Upper lobe of right lung (tissue), 1 donor: ENCODE results near the gene GRM1. TPM values are rescaled to one million over a fixed set of nuclear protein-coding genes. Genes with fewer than 3 reads are reported as not detected.
A peak's percentile ranks its signal among the peaks of the same experiment; 100 is the strongest.

Experiments
- ATAC-seq: fragments of 200-7000 bp; cut with Tn5 transposase; one replicate; pipeline ENCODE4 v1.9.1; 2020; ENCODE audit warnings: mild to moderate bottlenecking, moderate library complexity
- DNase-seq: peaks from one replicate; pipeline ENCODE4 v3.0.0-alpha.2; 2020
- H3K27ac ChIP-seq: fragments of 200-600 bp; one replicate; pipeline ENCODE4 v1.8.0; 2022
- H3K27me3 ChIP-seq: fragments of 200-600 bp; one replicate; pipeline ENCODE4 v1.8.0; 2022; ENCODE audit warnings: mild to moderate bottlenecking
- H3K36me3 ChIP-seq: fragments of 200-600 bp; one replicate; pipeline ENCODE4 v1.8.0; 2022
- H3K4me1 ChIP-seq: fragments of 200-600 bp; one replicate; pipeline ENCODE4 v1.8.0; 2022
- H3K4me3 ChIP-seq: fragments of 200-600 bp; one replicate; pipeline ENCODE4 v1.8.0; 2022; ENCODE audit warnings: mild to moderate bottlenecking
- H3K9me3 ChIP-seq: fragments of 200-600 bp; one replicate; pipeline ENCODE4 v1.8.0; 2022
- CTCF ChIP-seq: fragments of 200-600 bp; IDR thresholded peaks from one replicate; pipeline ENCODE4 v1.8.0; 2022; ENCODE audit warnings: antibody characterized with exemption
- intact Hi-C: fragments of 100-400 bp; cut with DNase I; formaldehyde crosslinking; loops from one replicate; pipeline ENCODE4 v1.11.0; 2022
- total RNA-seq: library from RNA; stranded (reverse); fragmentation: NEBNext Ultra II Directional; extraction: Animal tissue kit (Norgen Biotek cat#: 25700); gene quantifications from one replicate; pipeline ENCODE4 v1.2.1, GENCODE V29; 2021
- donor health status: DM: no; HTN: yes; CAD: no; lungs with severe emphysema.

Gene GRM1
- total RNA-seq, 1 donor from 2014 or later, result 0.09 TPM

- no peaks in the 10 kb centered on the region for H3K36me3 ChIP-seq
- H3K27ac ChIP-seq, result no peak overlapping the region
- no peak overlapping the region for H3K4me3 ChIP-seq
- no peaks in the 10 kb centered on the region for H3K9me3 ChIP-seq
- ATAC-seq (no peak), DNase-seq (no peak)
- intact Hi-C loops, result no loop called here
- no peaks in the 10 kb centered on the region for H3K27me3 ChIP-seq
- no peaks in the 10 kb centered on the region for H3K4me1 ChIP-seq
- TF ChIP-seq CTCF, result no peak
Observed at GRCh38 chr6:146422789-146423375, 394.0 kb downstream of the GRM1 start.

GRCh38 chr6:146423452-146423851 lies 394.6 kb downstream of the GRM1 start:
- ATAC-seq (no peak), DNase-seq (no peak)
- intact Hi-C loops, result no loop called here
- no peak overlapping the region for H3K4me3 ChIP-seq
- no peaks in the 10 kb centered on the region for H3K9me3 ChIP-seq
- H3K27me3 ChIP-seq, result no peaks in the 10 kb centered on the region
- TF ChIP-seq CTCF, result no peak
- no peaks in the 10 kb centered on the region for H3K36me3 ChIP-seq
- no peaks in the 10 kb centered on the region for H3K4me1 ChIP-seq
- H3K27ac ChIP-seq, result no peak overlapping the region

GRCh38 chr6:146426516-146426915 lies 397.7 kb downstream of the GRM1 start:
- intact Hi-C loops, result no loop called here
- no peaks in the 10 kb centered on the region for H3K27me3 ChIP-seq
- no peaks in the 10 kb centered on the region for H3K36me3 ChIP-seq
- ATAC-seq (no peak), DNase-seq (no peak)
- no peak for TF ChIP-seq CTCF
- no peak overlapping the region for H3K4me3 ChIP-seq
- no peak overlapping the region for H3K27ac ChIP-seq
- H3K9me3 ChIP-seq, result no peaks in the 10 kb centered on the region
- H3K4me1 ChIP-seq, result no peaks in the 10 kb centered on the region

- intact Hi-C loops, result no loop called here
- Histone ChIP-seq H3K36me3 (no peaks in the 10 kb centered on the region), H3K9me3 (no peaks in the 10 kb centered on the region), H3K4me3 (no peak overlapping the region), H3K27ac (no peak overlapping the region), H3K4me1 (peaks cover 6% of the 10 kb centered on the region), H3K27me3 (peaks cover 2% of the 10 kb centered on the region)
- ATAC-seq, result no peak
- no peak for DNase-seq
- no peak for TF ChIP-seq CTCF
Observed at GRCh38 chr6:146429831-146430230, 401.0 kb downstream of the GRM1 start.

GRCh38 chr6:146433881-146434731 lies 405.2 kb downstream of the GRM1 start:
- DNase-seq, result peak; percentile 65
- H3K27me3 ChIP-seq, result peaks cover 7% of the 10 kb centered on the region
- no peak overlapping the region for H3K27ac ChIP-seq
- peak; percentile 83 for ATAC-seq
- peak overlapping the region; percentile 41 for H3K4me3 ChIP-seq
- H3K36me3 ChIP-seq, result no peaks in the 10 kb centered on the region
- TF ChIP-seq CTCF, result no peak
- intact Hi-C loops, result no loop called here
- H3K4me1 ChIP-seq, result peaks cover 6% of the 10 kb centered on the region
- H3K9me3 ChIP-seq, result no peaks in the 10 kb centered on the region
